ENCODE data around the gene ANXA2R. TPM values are rescaled to one million over a fixed set of nuclear protein-coding genes. Genes with fewer than 3 reads are reported as not detected.

Gene ANXA2R
- total and polyA plus RNA-seq, 2 of the 13 experiments (the other 11 are each of a cell fraction or from before 2014, with no cell fraction given): 0.95 to 1.3 TPM

- TF ChIP-seq PAX8 (CRISPR knock-in tag; IDR thresholded peaks at IDR 0.05; ENCODE audit: borderline replicate concordance) (no peak), CEBPG (CRISPR knock-in tag; IDR thresholded peaks at IDR 0.05) (peak; percentile 42), ZNF329 (CRISPR knock-in tag; IDR thresholded peaks at IDR 0.05; ENCODE audit: low read depth) (no peak), ZNF101 (CRISPR knock-in tag; IDR thresholded peaks at IDR 0.05; ENCODE audit: borderline replicate concordance, low read depth) (no peak), SETDB1 (CRISPR knock-in tag; IDR thresholded peaks at IDR 0.05; ENCODE audit: borderline replicate concordance) (no peak), ARID5B (CRISPR knock-in tag; IDR thresholded peaks at IDR 0.05) (no peak), ZNF354B (CRISPR knock-in tag; IDR thresholded peaks at IDR 0.05) (no peak), NR3C1 (CRISPR knock-in tag; IDR thresholded peaks at IDR 0.05) (no peak), CEBPB (IDR thresholded peaks at IDR 0.05; ENCODE audit: borderline replicate concordance, low read depth, low read length) (peak; percentile 55; the same call in 1 of the 2 replicates), ZSCAN21 (CRISPR knock-in tag; IDR thresholded peaks at IDR 0.05; ENCODE audit: borderline replicate concordance) (no peak), TERF1 (CRISPR knock-in tag; IDR thresholded peaks at IDR 0.05) (no peak), RFX3 (CRISPR knock-in tag; IDR thresholded peaks at IDR 0.05) (no peak), POGK (CRISPR knock-in tag; conservative IDR thresholded peaks at IDR 0.05) (no peak), ATF2 (CRISPR knock-in tag; IDR thresholded peaks at IDR 0.05) (no peak), ZNF484 (CRISPR knock-in tag; IDR thresholded peaks at IDR 0.05; ENCODE audit: borderline replicate concordance, low read depth) (no peak), ZBTB46 (CRISPR knock-in tag; IDR thresholded peaks at IDR 0.05; ENCODE audit: borderline replicate concordance) (no peak), BRCA1 (CRISPR knock-in tag; IDR thresholded peaks at IDR 0.05) (no peak)
Observed at GRCh38 chr5:43041110-43041668, 1.1 kb upstream of the ANXA2R start (continued).
